Activated T-cell treated with anti-CD3 and anti-CD28 coated beads for 24 hours (primary cell): ENCODE results near the gene DCHS2.

Experiments
- DNase-seq: peaks from one replicate; pipeline ENCODE4 v3.0.0-alpha.2; 2020; ENCODE audit warnings: low read depth

DCHS2 gene

DNA sequence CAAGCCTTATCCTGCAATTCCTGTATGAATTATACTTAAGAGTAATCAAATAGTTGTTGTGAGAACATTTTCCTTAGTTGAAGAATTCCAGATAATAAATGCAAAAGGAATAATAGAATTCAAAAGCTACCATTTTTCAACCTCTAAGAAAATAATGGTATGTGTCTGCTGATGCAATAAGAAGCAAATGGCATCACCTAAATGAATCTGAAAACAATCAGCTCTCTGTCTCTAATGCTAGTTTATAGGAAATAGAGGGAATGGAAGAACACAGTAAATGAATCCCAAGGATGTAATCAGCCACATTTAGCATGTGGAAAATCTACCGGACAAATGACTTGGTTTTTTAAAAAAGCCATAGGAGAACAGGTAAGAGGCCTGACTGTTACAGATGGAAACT is 115.1 kb downstream of the DCHS2 start:
- DNase-seq: no peak

- no peak for DNase-seq
Observed at GRCh38 chr4:154368060-154368459, 123.5 kb downstream of the DCHS2 start.

DNA sequence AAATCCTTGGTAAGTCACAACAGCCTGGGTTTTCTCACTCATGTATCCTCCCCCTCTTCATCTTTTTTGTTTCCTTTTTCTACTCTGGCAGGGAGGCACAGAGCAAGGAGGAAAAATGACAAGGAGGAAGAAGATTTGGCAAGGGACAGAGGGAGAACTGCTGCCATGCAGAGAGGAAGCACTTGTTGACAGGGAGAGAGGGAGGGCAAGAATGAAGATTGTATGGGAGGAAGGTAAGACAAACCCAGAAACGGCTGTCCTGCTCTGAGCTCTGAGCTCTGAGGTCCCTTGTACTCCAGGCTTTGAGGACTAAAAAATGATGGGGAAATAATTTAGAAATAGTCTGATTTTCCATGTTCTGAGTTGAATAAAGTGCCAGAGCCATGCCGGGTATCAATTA is 123.9 kb downstream of the DCHS2 start:
- DNase-seq: no peak

DNA sequence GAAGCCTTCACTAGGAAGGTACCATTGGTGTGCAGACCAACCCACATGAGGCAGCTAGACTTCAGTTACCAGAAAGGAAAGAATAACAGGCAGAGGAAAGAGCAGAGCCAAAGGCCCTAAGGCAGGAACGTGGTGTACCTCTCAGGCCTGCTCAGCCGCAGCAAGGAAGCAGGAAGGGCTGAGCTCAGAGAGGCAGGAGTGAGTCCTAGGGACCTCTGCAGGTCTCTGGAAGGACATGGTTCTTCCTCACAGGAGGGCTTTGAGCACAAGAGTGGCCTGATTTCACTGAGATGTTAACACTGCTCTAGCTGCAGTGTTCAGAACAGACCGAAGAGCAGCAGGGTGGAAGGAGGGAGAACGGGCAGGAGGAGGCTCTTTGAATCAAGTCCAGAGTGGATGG is 124.6 kb downstream of the DCHS2 start:
- DNase-seq: no peak

GRCh38 chr4:154364066-154364845 is 127.3 kb downstream of the DCHS2 start:
- no peak for DNase-seq

GRCh38 chr4:154361450-154361849 is 130.1 kb downstream of the DCHS2 start:
- DNase-seq: no peak

DNA sequence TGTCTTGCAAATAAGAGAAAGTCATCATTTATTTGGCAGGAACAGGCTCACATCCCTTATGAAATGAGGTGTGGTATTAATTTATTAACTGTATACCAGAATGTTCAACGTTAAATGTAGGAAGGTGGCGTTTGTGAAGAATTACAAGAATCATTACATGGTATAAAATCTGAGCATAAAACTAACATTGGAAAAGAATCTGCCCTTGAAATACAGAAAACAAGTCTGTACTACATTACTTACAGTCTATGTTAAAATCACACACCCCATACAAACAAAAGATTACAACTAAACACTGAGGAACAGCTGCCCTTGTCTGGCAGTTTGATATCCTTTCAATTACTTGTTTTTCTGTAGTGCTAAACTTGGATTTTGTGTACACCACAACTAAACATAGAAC is 131.1 kb downstream of the DCHS2 start:
- no peak for DNase-seq

- DNase-seq: no peak
Observed at GRCh38 chr4:154354883-154355282, 136.7 kb downstream of the DCHS2 start.

GRCh38 chr4:154349829-154350228 is 141.8 kb downstream of the DCHS2 start:
- DNase-seq: no peak

DNA sequence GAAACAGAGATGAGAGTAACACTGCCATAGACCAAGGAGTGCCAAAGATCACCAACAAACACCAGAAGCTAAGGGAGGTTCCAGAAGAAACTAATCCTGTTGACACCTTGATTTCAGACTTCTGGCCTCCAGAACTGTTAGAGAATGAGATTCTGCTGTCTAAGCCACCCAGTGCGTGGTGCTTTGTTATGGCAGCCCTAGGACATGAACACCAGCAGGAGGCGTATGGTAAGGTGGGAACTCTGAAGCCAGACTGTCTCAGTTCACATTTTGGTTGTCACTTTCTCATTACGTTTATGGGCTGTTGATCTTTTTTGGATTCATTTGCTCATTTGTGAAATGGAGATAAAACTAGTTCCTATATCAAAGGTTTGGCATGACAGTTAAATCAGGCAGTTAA is 142.9 kb downstream of the DCHS2 start:
- DNase-seq: no peak

DNA sequence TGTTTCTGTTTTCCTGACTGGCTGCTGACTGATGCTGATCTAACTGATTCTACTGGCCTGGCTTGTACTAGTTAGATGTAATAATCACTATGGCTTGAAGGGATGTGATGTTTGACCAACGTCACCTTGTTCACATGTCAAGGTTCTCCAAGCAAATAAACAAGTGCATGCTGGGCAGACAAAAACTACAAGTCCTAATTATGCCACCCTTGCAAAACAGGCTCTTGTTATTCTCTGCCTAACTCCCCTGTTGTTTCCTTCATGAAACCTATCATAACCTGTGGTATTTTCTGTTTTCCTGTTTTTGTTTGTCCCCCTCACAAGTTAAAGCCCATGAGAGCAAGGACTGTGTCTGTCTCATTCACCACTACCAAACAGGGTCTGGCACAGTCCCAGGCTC is 146.2 kb downstream of the DCHS2 start:
- no peak for DNase-seq

DNA sequence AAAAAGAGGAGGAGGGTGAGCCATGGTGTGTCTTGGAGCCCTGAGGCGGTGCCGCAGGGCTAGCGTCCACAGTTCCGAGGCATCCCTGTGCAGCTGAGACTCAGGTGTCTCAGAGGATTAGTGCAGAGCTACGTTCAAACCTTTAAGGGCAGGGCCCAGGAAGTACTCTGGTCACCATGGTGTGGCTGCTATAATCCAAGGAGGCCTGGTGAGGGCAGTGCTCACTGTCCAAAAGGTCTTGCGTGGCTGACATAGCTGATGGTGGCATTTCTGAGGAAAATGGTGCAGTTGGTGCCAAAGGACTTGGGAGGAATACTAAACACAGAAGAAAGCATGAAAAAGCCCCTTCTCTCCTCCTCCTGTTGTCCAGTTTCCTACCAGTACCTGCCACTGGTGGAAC is 146.9 kb downstream of the DCHS2 start:
- DNase-seq: no peak

GRCh38 chr4:154343651-154344050 is 147.9 kb downstream of the DCHS2 start:
- DNase-seq: no peak

DNA sequence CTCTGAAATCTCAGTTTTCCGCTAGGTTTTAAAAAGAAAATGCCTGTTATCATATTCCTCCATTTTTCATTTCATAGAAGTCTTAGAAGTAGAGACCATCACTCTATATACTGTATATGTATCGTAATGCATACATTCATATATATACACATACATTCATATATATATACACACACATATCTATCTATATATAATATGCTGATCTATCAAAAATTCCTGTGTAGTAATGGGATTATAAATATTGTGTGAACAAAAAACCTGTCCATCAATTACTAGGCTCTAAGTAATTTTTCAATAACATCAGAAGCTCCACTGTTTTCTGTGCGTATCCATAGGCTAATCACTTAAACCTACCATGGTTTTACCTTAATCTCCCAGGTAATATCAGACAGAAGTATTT is 150.2 kb downstream of the DCHS2 start:
- no peak for DNase-seq

GRCh38 chr4:154335588-154335987 is 156.0 kb downstream of the DCHS2 start:
- DNase-seq: no peak

DNA sequence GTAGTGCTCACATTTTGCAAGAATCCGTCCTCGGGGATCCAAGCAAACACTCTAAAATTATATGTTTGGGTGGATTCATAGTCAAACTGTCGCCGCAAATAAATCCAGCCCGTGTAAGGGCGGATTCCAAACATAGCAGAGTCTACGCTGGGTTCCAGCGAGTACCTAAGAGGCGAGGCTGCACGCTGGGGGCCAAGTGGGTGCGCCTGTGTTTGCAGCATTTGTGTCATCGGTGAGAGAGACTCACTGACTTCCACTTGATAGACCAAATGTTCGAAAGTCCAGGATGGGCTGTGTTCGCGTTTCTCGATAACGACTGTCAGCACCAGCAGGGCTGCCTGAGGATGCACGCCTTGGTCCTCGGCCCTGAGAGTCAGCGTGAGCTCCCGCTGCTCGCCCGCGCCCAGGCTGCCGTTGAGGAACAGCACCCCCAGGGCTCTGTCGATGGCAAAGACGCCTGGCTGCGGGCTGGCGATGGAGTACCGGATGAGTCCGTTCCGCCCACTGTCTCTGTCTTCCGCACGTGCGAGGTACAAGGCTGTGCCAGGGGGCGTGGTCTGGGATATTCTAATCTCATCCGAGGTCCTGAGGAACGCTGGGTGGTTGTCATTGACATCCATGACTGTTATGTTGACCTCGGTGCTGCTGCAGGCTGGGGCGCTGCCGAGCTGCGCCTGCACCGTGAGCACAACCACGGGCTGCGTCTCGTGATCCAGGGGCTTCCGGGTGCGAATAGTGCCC is 158.7 kb downstream of the DCHS2 start:
- peak; percentile 53 for DNase-seq

- DNase-seq: no peak
Observed at GRCh38 chr4:154329939-154330338, 161.7 kb downstream of the DCHS2 start.

DNA sequence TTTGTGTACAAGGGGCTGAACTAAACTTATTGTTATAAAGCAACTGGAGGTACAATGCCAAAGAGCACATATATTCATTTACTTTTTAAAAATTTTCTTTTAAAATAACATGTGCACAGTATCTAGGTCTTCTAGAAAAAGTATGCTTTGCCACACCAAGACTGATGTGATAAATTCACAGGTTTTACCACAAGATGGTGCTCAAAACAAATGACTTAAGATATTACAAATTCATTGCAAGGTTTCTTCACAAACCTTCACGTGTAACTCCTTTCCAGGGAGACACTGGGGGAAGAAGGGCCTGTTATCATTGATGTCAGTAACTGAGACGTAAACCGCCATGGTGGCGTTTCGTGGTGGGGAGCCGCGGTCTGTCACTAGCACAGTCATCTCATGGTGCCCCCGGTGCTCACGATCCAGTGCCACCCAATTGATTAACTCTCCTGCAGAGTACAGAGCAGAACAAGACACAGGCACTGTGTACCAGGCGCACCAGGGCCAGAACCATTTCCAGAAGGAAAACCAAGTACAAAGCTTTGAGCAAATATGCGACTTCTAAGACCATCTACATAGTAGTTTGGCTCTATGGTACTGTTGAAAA is 162.2 kb downstream of the DCHS2 start:
- no peak for DNase-seq

DNA sequence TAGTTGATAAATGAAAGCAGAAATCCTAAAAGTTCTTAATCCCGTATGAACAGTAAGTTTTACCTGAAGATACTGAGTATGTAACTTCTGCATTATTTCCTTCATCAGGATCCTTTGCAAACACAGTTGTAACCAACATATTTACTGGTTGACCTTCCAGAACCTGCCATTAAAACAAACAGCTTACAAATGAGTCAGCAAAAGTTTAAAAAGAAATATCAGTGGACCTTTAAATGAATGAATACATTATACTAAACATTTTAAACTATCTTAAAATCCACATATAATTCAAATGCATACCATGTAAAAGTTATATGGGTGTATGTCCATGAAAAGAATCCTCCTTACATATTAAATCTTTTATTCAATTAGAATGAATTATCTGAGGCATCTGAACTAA is 163.6 kb downstream of the DCHS2 start:
- DNase-seq: no peak

DNA sequence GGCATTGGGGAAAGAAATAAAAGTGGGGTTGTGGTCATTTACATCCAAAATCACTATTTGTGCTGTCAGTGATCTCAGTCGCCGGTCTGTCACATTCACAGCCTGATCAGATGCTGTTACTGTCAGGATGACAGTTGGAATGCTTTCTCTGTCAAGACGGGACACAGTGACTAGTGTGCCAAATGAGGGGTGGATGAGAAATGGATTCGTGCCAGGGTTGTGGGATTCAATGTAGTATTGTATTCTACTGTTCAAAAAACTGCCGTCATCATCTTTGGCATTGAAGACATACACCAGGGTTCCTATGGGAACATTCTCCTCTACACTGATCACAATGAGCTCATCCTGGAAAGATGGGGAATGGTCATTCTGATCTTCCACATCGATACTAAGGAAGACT is 171.1 kb downstream of the DCHS2 start:
- no peak for DNase-seq

DNA sequence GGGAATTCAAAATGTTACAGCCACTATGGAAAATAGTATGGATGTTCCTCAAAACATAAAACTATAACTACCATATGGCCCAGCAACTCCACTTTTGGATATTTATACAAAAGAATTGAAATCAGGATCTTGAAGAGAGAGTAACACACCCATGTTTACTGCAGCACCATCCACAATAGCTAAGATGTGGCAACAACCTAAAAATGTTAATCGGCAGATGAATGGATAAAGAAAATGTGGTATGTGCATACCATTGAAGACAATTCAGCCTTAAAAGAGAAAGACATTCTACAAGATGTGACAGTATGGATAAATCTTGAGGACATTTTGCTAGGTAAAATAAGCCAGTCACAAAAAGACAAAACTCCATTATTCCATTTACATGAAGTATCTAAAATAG is 171.9 kb downstream of the DCHS2 start:
- no peak for DNase-seq

GRCh38 chr4:154317201-154317999 is 174.2 kb downstream of the DCHS2 start:
- DNase-seq: no peak
